Measurements from ENCODE around the gene ETV5.

The ETV5 gene

DNA sequence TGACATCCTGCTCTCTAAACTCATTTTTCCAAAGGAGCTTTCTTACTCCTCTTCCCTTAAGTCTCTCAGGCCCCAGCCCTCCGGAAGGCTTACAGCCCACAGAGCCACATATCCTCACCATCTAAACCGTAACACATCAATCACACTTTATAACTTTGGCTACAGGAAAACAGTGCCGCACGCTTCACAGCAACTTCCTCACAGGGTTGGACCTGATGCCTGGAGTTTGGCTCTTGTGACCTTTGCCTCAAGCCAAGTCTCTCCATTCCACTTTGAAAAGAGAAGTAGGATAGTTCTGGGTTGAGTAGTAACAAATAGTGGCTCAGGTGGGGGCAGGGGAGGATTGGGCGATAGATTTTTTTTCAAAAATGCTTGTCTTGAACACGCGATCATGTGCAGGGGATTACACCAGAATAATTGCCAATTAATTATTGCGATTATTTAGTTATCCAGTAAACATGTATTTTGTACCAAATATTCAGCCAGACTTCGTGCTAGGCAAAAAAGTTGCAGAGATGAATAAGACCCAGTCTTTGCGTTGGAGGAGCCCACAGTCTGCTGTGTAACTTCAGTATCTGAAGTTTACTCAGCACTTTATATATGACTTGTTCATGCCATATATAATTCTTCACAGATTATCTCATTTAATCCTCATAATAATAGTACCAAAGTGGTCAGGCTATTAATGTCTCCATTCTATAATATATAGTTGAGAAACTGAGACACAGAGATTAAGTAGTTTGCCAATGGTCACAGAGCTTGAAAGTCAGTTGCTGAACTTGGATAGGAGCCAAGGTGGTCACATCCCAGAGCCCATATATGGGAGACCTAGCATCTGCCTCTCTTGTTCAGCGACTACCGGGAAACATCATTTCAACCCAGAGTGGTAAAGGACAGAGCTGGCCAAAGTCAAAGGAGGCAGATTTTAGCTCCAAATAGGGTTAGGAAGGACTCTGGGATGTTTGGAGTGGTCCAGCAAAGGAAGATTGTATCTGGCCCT, 2.4 kb upstream of the ETV5 start:
- peaks cover 36 to 45% of the 10 kb centered on the region in 2 donors for H3K4me1 Mint-ChIP-seq
- H3K27ac Mint-ChIP-seq, result peak overlapping the region; percentile 79
- no peaks in the 10 kb centered on the region for H3K9me3 Mint-ChIP-seq
- peak; percentile 16 for DNase-seq
- no peaks in the 10 kb centered on the region for H3K36me3 Mint-ChIP-seq
- peak overlapping the region; percentile 71 to 74 for H3K4me3 Mint-ChIP-seq
- peaks cover 68 to 90% of the 10 kb centered on the region in 2 donors for H3K27me3 Mint-ChIP-seq
- ATAC-seq (replicated peaks), result peak in 1 of 2 donors; percentile 24

DNA sequence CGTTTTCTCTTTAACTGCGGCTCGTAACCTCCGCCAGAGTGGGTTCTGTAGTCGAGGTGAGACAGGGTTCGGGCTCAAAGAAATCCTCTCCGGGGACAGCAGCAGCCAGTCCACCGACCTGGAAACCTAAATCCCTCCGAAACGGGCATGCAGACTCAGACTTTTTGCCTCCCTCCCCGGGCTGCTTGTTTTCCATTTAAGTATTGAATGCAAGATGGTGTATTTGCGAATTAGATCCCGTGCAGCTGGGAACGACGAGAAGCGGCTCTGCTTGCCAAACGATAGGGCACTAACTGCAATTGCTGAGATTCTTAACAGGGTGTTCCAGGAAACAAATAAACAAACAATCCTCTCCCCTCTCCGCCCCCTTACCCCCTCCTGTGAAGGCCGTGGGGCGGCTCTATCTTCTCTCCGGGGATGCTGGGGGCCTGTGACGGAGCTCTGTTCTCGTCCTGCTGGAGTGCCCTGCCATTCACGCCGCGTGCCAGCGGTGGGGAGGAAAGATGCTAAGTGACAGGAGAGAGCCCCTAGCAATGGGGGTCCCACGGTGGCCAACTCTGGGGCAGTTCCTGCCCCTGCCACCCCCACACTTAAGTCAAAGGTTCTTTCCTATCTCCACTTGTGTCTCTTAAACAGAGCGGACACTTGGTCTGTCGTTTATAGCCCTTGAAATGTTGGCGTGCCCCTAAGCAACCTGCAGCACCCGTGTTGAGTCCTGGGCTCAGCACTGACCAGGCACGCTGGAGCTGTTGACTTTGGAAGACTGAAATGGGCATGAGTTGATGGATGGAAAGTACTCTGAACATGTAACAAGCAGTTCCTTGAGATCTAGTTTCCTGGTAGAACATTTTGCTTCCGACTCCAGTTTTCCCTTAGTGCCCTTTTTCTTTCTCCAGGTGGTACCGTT, 1.3 kb upstream of the ETV5 start:
- no peak for ATAC-seq (replicated peaks)
- no peak for DNase-seq
- Mint-ChIP-seq H3K4me1 (peaks cover 41 to 50% of the 10 kb centered on the region in 2 donors), H3K27ac (peak overlapping the region; percentile 91), H3K27me3 (peaks cover 62 to 86% of the 10 kb centered on the region in 2 donors), H3K4me3 (peak overlapping the region; percentile 93 to 97), H3K36me3 (no peaks in the 10 kb centered on the region), H3K9me3 (no peaks in the 10 kb centered on the region)

GRCh38 chr3:186108106-186108940, 566 bp downstream of the ETV5 start:
- Mint-ChIP-seq H3K4me1 (peaks cover 41 to 50% of the 10 kb centered on the region in 2 donors), H3K4me3 (peak overlapping the region; percentile 93 to 97), H3K27ac (peak overlapping the region; percentile 56), H3K36me3 (no peaks in the 10 kb centered on the region), H3K9me3 (no peaks in the 10 kb centered on the region), H3K27me3 (peaks cover 51 to 67% of the 10 kb centered on the region in 2 donors)
- ATAC-seq (replicated peaks) (peak; percentile 14 to 16), DNase-seq (peak; percentile 23)

DNA sequence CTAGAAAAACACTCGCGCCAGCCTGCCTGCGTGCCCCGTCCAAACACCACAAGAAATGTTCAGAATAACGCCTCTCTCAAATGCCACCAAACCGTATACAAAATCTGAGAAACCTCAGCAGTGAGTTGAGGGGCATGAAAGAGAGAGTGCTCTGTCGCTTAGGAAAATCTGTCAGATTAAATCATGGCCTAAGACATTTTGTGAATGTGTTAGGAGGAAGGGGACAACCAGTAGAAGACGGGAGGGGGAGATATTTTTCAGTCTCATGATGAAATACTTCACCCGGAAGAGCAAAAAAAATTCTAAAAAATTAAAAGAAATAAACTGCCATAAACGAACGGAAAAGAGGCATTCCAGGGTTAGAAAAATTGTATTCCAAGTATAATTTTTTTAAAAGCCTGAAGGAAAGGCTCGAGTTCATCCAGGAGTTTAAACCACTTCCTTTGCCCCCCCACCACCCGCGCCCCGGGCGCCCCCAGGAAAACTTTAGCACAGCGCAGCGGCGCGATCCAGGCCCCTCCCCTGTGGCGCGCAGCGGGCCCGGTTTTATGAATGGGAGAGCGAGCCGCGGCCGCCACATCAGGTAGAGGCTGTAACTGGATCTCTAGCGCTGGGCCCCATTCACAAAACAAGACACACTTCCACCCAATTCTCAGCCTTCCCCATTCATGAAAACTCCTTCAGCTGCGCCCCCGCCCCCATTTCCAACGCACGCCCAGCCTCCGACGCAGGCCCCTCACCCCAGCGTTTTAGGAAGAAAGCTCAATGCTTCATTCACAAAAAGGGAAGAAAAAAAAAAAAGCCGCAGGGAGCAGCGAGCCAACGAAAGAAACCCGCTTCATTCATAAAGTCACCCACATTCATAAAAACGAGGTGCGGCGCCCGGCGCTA, 1.4 kb downstream of the ETV5 start:
- DNase-seq (peak; percentile 26), ATAC-seq (replicated peaks) (peak in 1 of 2 donors; percentile 25)
- no peaks in the 10 kb centered on the region for H3K9me3 Mint-ChIP-seq
- no peaks in the 10 kb centered on the region for H3K36me3 Mint-ChIP-seq
- peaks cover 41 to 50% of the 10 kb centered on the region in 2 donors for H3K4me1 Mint-ChIP-seq
- H3K27ac Mint-ChIP-seq, result peak overlapping the region; percentile 56
- H3K4me3 Mint-ChIP-seq, result peak overlapping the region; percentile 93 to 97
- H3K27me3 Mint-ChIP-seq, result peaks cover 46 to 67% of the 10 kb centered on the region in 2 donors

GRCh38 chr3:186105543-186105942, 3.3 kb downstream of the ETV5 start:
- Mint-ChIP-seq H3K27ac (no peak overlapping the region), H3K27me3 (peaks cover 28 to 49% of the 10 kb centered on the region in 2 donors), H3K36me3 (no peaks in the 10 kb centered on the region), H3K9me3 (no peaks in the 10 kb centered on the region), H3K4me3 (no peak overlapping the region), H3K4me1 (peaks cover 31 to 41% of the 10 kb centered on the region in 2 donors)
- ATAC-seq (replicated peaks), result no peak
- no peak for DNase-seq

- H3K4me1 Mint-ChIP-seq, result peaks cover 17 to 21% of the 10 kb centered on the region in 2 donors
- no peak for ATAC-seq (replicated peaks)
- no peak overlapping the region for H3K4me3 Mint-ChIP-seq
- no peaks in the 10 kb centered on the region for H3K9me3 Mint-ChIP-seq
- no peak overlapping the region for H3K27ac Mint-ChIP-seq
- peaks cover 37 to 49% of the 10 kb centered on the region in 2 donors for H3K27me3 Mint-ChIP-seq
- DNase-seq, result no peak
- no peaks in the 10 kb centered on the region for H3K36me3 Mint-ChIP-seq
Measured at GRCh38 chr3:186102687-186103086, 6.2 kb downstream of the ETV5 start.

DNA sequence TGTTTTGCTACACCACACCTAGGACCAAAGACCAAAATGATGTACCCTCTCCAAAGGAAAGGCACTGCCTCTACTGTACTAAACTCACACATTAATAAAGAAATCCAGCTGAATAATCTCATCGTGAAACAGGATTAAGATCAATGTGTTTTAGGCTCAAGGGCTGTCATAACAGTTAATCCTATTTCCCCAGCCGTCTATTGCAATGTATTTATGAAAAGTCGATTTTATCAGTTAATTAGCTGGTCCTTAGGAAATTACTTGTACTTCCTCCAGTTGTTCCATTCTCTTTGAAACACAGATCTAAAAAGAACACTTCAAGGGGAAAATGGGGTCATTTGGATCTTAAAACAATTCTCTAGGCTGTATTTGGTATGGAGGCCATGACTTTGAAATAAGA, 8.5 kb downstream of the ETV5 start:
- no peak overlapping the region for H3K4me3 Mint-ChIP-seq
- H3K27me3 Mint-ChIP-seq, result peaks cover 42 to 51% of the 10 kb centered on the region in 2 donors
- H3K36me3 Mint-ChIP-seq, result no peaks in the 10 kb centered on the region
- H3K27ac Mint-ChIP-seq, result no peak overlapping the region
- no peaks in the 10 kb centered on the region for H3K9me3 Mint-ChIP-seq
- no peak for ATAC-seq (replicated peaks)
- H3K4me1 Mint-ChIP-seq, result peaks cover 16 to 22% of the 10 kb centered on the region in 2 donors
- DNase-seq, result no peak

DNA sequence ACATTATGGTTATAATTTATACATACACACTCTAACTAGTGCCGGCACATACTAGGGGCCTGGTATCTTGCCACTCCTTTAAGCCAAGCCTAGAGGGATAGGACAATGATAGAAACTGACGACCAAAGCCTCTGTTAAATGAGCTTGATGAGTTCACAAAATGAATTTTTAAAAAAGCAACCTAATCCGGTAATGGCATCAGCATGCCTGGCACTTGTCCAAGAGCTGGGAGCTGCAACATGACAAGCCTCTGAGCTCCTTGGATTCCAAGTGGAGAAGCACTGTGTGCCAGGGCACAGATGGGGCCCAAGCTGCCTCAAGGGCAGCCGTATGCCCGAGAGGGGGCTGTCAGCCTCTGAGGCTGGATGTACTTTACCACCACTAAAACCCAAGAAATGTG, 9.7 kb downstream of the ETV5 start:
- ATAC-seq (replicated peaks) (no peak), DNase-seq (no peak)
- no peaks in the 10 kb centered on the region for H3K36me3 Mint-ChIP-seq
- H3K27ac Mint-ChIP-seq, result no peak overlapping the region
- H3K27me3 Mint-ChIP-seq, result peaks cover 43 to 58% of the 10 kb centered on the region in 2 donors
- no peak overlapping the region for H3K4me3 Mint-ChIP-seq
- no peaks in the 10 kb centered on the region for H3K9me3 Mint-ChIP-seq
- H3K4me1 Mint-ChIP-seq, result peaks cover 14 to 21% of the 10 kb centered on the region in 2 donors

GRCh38 chr3:186098740-186099139, 10.1 kb downstream of the ETV5 start:
- peaks cover 43 to 58% of the 10 kb centered on the region in 2 donors for H3K27me3 Mint-ChIP-seq
- H3K4me3 Mint-ChIP-seq, result peak overlapping the region in 1 of 2 donors; percentile 52
- H3K36me3 Mint-ChIP-seq, result no peaks in the 10 kb centered on the region
- ATAC-seq (replicated peaks) (no peak), DNase-seq (no peak)
- H3K9me3 Mint-ChIP-seq, result no peaks in the 10 kb centered on the region
- H3K4me1 Mint-ChIP-seq, result peaks cover 14 to 21% of the 10 kb centered on the region in 2 donors
- H3K27ac Mint-ChIP-seq, result no peak overlapping the region

GRCh38 chr3:186097663-186098451, 11.0 kb downstream of the ETV5 start:
- Mint-ChIP-seq H3K4me3 (peak overlapping the region; percentile 61 to 69), H3K27ac (no peak overlapping the region), H3K9me3 (no peaks in the 10 kb centered on the region), H3K4me1 (peaks cover 14 to 21% of the 10 kb centered on the region in 2 donors), H3K27me3 (peaks cover 43 to 53% of the 10 kb centered on the region in 2 donors), H3K36me3 (no peaks in the 10 kb centered on the region)
- ATAC-seq (replicated peaks) (peak; percentile 79 to 84), DNase-seq (no peak)

GRCh38 chr3:186097317-186097662, 11.6 kb downstream of the ETV5 start:
- no peaks in the 10 kb centered on the region for H3K36me3 Mint-ChIP-seq
- DNase-seq (no peak), ATAC-seq (replicated peaks) (no peak)
- H3K27ac Mint-ChIP-seq, result no peak overlapping the region
- peaks cover 39 to 49% of the 10 kb centered on the region in 2 donors for H3K27me3 Mint-ChIP-seq
- peaks cover 14 to 21% of the 10 kb centered on the region in 2 donors for H3K4me1 Mint-ChIP-seq
- no peak overlapping the region for H3K4me3 Mint-ChIP-seq
- H3K9me3 Mint-ChIP-seq, result no peaks in the 10 kb centered on the region

- no peak overlapping the region for H3K27ac Mint-ChIP-seq
- H3K27me3 Mint-ChIP-seq, result peaks cover 39 to 49% of the 10 kb centered on the region in 2 donors
- H3K9me3 Mint-ChIP-seq, result no peaks in the 10 kb centered on the region
- peaks cover 14 to 21% of the 10 kb centered on the region in 2 donors for H3K4me1 Mint-ChIP-seq
- no peak for DNase-seq
- H3K4me3 Mint-ChIP-seq, result no peak overlapping the region
- no peaks in the 10 kb centered on the region for H3K36me3 Mint-ChIP-seq
- ATAC-seq (replicated peaks), result no peak
Measured at GRCh38 chr3:186096290-186096689, 12.6 kb downstream of the ETV5 start.

Data from stimulated activated naive B cell treated with anti-CD40 and anti-IgM and Interleukin-4, amounts not matched to agents 10 μg/mL and 1 μg/mL and 100 μg/mL, for 72 hours (primary cell).